ENCODE data around the gene SLC1A1.

Gene SLC1A1

DNA sequence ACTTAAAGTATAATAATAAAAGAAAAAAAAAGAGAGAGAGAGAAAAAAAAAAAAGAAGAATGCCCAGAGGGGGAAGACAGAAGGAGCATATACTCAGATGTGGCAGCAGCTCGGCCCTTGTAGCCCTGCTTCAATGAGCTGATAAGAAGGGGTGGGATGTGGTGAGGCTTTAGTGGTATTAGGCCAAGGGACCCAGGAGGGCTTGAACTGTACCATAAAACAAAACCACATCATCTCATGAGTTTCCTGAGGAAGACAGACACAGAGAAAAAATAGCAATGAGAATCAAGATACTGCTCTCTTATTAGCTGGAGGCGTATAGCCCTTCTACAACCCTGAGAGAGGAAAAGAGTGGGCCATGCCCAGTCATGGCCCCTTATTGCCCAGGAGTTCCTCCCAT is 72.8 kb downstream of the SLC1A1 start:
- TF ChIP-seq, protein P1, sequence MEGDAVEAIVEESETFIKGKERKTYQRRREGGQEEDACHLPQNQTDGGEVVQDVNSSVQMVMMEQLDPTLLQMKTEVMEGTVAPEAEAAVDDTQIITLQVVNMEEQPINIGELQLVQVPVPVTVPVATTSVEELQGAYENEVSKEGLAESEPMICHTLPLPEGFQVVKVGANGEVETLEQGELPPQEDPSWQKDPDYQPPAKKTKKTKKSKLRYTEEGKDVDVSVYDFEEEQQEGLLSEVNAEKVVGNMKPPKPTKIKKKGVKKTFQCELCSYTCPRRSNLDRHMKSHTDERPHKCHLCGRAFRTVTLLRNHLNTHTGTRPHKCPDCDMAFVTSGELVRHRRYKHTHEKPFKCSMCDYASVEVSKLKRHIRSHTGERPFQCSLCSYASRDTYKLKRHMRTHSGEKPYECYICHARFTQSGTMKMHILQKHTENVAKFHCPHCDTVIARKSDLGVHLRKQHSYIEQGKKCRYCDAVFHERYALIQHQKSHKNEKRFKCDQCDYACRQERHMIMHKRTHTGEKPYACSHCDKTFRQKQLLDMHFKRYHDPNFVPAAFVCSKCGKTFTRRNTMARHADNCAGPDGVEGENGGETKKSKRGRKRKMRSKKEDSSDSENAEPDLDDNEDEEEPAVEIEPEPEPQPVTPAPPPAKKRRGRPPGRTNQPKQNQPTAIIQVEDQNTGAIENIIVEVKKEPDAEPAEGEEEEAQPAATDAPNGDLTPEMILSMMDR (IDR thresholded peaks at IDR 0.05): no peak
- DNase-seq (ENCODE audit: low spot score): no peak

DNA sequence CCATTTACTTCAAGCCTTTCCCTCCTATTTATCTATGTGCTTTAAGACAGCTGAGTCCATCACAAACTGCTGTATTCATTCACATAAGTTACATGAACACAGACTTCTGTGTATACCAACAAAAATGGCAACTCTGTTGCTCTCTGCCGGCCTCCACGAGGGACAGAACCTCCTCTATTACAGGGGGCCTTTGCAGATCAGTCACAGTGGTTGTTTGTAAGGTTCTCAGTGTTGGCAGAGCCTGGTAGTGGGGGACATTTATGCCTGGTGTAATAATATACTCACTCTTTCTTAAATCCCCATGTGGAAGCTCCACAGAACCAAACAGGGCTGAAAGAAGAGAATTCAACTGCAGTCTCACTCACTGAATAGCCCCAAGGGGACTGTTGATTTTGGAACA is 76.5 kb downstream of the SLC1A1 start:
- DNase-seq (ENCODE audit: low spot score): no peak
- no peak overlapping the region for H3K27ac ChIP-seq
- no peak overlapping the region for H3K4me3 ChIP-seq
- TF ChIP-seq, protein P1 (IDR thresholded peaks at IDR 0.05): no peak

More for the DNA sequence above, 72.8 kb downstream of the SLC1A1 start:
- Histone ChIP-seq H3K27ac (no peak overlapping the region), H3K4me3 (no peak overlapping the region)

DNA sequence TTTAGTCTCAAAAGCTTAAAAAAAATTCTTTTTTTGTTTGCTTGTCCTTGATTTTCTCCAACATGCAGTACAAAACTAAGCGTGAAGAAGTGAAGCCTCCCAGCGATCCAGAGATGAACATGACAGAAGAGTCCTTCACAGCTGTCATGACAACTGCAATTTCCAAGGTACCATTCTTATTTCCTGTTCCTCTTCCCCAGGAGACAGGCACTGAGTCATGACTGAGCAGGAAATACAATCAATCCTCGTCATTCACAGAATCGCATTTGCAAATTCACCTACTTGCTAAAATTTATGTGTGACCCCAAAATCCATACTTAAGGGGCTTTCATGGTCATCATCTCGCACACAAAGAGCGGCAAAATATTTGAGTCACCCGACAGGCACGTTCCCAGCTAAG is 77.3 kb downstream of the SLC1A1 start:
- Histone ChIP-seq H3K4me3 (no peak overlapping the region), H3K27ac (no peak overlapping the region)
- no peak for DNase-seq (ENCODE audit: low spot score)
- TF ChIP-seq, protein P1 (IDR thresholded peaks at IDR 0.05): no peak

DNA sequence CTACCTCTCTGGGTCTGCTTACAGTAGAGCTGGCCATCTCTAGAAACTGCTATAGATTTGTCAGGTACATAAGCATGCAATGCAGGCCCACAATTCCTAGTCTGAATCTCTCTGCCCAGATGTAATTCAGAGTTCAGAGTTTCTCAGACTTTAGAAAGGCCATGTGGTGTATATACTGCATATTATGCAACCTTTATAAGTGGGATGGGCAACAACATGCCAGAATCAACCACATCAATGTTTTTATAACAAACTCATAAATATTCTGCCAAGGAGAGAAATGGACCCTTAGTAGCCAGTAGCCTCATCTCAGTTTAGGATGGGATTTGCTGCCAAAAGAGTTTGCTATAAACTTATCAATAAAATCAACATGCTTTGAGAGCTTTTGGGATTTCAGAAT is 78.8 kb downstream of the SLC1A1 start:
- Histone ChIP-seq H3K27ac (no peak overlapping the region), H3K4me3 (no peak overlapping the region)
- TF ChIP-seq, protein P1 (IDR thresholded peaks at IDR 0.05): no peak
- DNase-seq (ENCODE audit: low spot score): no peak

DNA sequence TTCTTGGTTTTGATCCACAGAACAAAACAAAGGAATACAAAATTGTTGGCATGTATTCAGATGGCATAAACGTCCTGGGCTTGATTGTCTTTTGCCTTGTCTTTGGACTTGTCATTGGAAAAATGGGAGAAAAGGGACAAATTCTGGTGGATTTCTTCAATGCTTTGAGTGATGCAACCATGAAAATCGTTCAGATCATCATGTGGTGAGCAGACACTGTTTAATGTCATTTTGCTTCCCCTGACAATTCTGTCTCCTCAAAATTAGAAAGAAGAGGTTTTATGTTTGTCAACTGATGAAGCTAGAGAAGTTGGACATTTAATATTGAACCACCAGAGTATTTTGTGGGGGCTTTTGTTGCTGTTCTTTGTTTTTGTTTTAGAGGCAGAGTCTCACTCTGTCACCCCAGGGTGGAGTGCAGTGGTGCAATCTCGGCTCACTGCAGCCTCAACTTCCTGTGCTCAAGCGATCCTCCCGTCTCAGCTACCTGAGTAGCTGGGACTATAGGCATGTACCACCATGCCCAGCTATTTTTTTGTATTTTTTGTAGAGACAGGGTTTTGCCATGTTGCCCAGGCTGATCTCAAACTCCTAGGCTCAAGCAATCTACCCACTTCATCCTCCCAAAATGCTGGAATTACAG is 82.0 kb downstream of the SLC1A1 start:
- no peak for DNase-seq (ENCODE audit: low spot score)
- TF ChIP-seq, protein P1 (IDR thresholded peaks at IDR 0.05): no peak
- no peak overlapping the region for H3K4me3 ChIP-seq
- H3K27ac ChIP-seq: no peak overlapping the region

DNA sequence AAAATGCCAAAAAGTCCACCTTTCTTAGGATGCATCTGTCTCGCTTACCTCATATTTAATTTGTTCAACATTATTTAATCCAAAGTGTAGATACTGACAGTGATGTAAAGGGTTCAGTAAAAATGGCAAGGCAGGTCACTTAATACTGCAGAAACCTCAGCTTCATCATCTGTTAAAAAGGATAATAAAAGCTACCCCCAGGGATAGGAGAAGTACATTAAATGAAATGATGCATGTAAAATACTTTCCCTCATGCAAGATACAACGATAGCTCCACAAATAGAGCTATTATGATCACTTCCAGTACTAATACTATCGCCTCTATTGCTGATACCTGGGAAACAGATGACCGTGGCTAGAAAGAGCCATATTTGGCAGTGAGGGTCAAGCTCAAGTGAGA is 82.9 kb downstream of the SLC1A1 start:
- no peak for DNase-seq (ENCODE audit: low spot score)
- Histone ChIP-seq H3K27ac (no peak overlapping the region), H3K4me3 (no peak overlapping the region)
- TF ChIP-seq, protein P1 (IDR thresholded peaks at IDR 0.05): no peak

DNA sequence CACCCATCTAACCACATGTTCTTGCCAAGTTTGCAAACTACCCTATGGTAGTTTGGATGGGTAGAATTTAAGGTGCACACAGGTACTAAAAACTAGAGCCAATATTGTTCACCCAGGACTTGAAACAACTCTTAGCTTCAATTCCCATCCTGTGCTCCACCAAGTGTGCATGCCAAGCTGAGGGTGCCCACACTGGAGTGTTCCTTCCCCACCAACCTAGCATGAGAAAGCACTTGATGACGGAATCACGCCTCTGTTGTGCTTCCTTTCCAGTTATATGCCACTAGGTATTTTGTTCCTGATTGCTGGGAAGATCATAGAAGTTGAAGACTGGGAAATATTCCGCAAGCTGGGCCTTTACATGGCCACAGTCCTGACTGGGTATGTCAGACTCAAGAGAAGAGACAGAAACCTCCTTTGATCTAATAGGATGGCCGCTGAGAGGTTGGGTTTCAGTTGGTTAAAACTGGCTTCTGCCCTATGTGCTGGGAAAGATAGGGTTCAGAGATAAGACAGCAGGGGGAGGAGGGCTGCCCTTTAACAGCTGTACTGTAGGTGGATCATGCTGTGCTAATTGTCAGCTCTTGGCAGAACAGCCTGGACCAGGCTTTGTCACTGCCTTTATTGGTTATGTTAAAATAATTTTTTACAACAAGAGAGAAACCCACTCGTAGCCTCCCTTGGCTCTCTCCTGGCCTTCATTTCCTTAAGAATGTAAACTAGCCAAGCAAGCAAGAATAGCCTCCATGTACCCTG is 83.5 kb downstream of the SLC1A1 start:
- TF ChIP-seq, protein P1 (IDR thresholded peaks at IDR 0.05): no peak
- Histone ChIP-seq H3K27ac (no peak overlapping the region), H3K4me3 (no peak overlapping the region)
- DNase-seq (ENCODE audit: low spot score): no peak
